HepG2 (cell line): ENCODE data around the gene ZNF225. TPM values are rescaled to one million over a fixed set of nuclear protein-coding genes. Genes with fewer than 3 reads are reported as not detected.
A peak's percentile ranks its signal among the peaks of the same experiment; 100 is the strongest.

Experiments used
- BHLHE40 ChIP-seq: IDR thresholded peaks from 2 replicates; pipeline ENCODE4 v1.6.1; 2011; ENCODE audit warnings: low read length, improper control_type of control experiment
- CBFB ChIP-seq: sonication (generic); formaldehyde crosslinking; IDR thresholded peaks from 2 replicates; pipeline ENCODE4 v1.4.0; 2020; ENCODE audit warnings: missing genetic modification reagents
- DNMT3B ChIP-seq: conservative IDR thresholded peaks from 2 replicates; pipeline ENCODE4 v1.6.1; 2016; ENCODE audit warnings: missing biosample characterization, control low read depth
- DRAP1 ChIP-seq: IDR thresholded peaks from 2 replicates; pipeline ENCODE4 v1.6.1; 2016; ENCODE audit warnings: missing genetic modification reagents, missing compliant biosample characterization
- GFI1 ChIP-seq: sonication (generic); formaldehyde crosslinking; IDR thresholded peaks from 2 replicates; pipeline ENCODE4 v1.5.0; 2020; ENCODE audit warnings: missing genetic modification reagents, mild to moderate bottlenecking, borderline replicate concordance
- HDAC2 ChIP-seq: sonication (generic); formaldehyde crosslinking; IDR thresholded peaks from 2 replicates; pipeline ENCODE4 v1.4.0; 2020; ENCODE audit warnings: missing genetic modification reagents
- HOXA3 ChIP-seq: sonication (generic); formaldehyde crosslinking; IDR thresholded peaks from 2 replicates; pipeline ENCODE4 v1.5.0; 2020; ENCODE audit warnings: missing genetic modification reagents
- HOXD1 ChIP-seq: sonication (generic); formaldehyde crosslinking; IDR thresholded peaks from 2 replicates; pipeline ENCODE4 v1.5.0; 2020; ENCODE audit warnings: missing genetic modification reagents
- MAFK ChIP-seq, 2 experiments: IDR thresholded peaks in 1 of 2; conservative IDR thresholded peaks in 1 of 2; 2 replicates each; pipeline ENCODE4 v1.6.1; 2011; ENCODE audit warnings: improper control_type of control experiment in 2 of 2, low read length in 2 of 2
- MEIS2 ChIP-seq: sonication (generic); formaldehyde crosslinking; IDR thresholded peaks from 2 replicates; pipeline ENCODE4 v1.9.0; 2021; ENCODE audit warnings: mild to moderate bottlenecking, missing genetic modification reagents
- MIXL1 ChIP-seq: IDR thresholded peaks from 2 replicates; pipeline ENCODE4 v1.6.1; 2016
- MYNN ChIP-seq: sonication (generic); formaldehyde crosslinking; IDR thresholded peaks from 2 replicates; pipeline ENCODE4 v1.4.0; 2020; ENCODE audit warnings: mild to moderate bottlenecking, low read depth, missing genetic modification reagents
- NAIF1 ChIP-seq: sonication (generic); formaldehyde crosslinking; IDR thresholded peaks from 2 replicates; pipeline ENCODE4 v1.5.0; 2020; ENCODE audit warnings: mild to moderate bottlenecking, missing genetic modification reagents, borderline replicate concordance
- NFYC ChIP-seq: IDR thresholded peaks from 2 replicates; pipeline ENCODE4 v1.6.1; 2016; ENCODE audit warnings: missing genetic modification reagents, missing compliant biosample characterization
- SMC3 ChIP-seq: IDR thresholded peaks from 2 replicates; pipeline ENCODE4 v1.6.1; 2011; ENCODE audit warnings: low read length, improper control_type of control experiment
- SP4 ChIP-seq: sonication (generic); formaldehyde crosslinking; IDR thresholded peaks from 2 replicates; pipeline ENCODE4 v1.8.1; 2023; ENCODE audit warnings: mild to moderate bottlenecking, missing genetic modification reagents
- SPEN ChIP-seq: sonication (generic); formaldehyde crosslinking; IDR thresholded peaks from 2 replicates; pipeline ENCODE4 v1.5.1; 2020; ENCODE audit warnings: low read depth, mild to moderate bottlenecking, missing genetic modification reagents
- TAF1 ChIP-seq: sonication (generic); formaldehyde crosslinking; IDR thresholded peaks from 2 replicates; pipeline ENCODE4 v1.4.0; 2020; ENCODE audit warnings: missing genetic modification reagents
- TGIF2 ChIP-seq: IDR thresholded peaks from 2 replicates; pipeline ENCODE4 v1.6.1; 2016; ENCODE audit warnings: control low read depth, missing compliant biosample characterization
- TIGD3 ChIP-seq: sonication (generic); formaldehyde crosslinking; IDR thresholded peaks from 2 replicates; pipeline ENCODE4 v1.5.1; 2020; ENCODE audit warnings: mild to moderate bottlenecking, missing genetic modification reagents, borderline replicate concordance
- ZNF101 ChIP-seq: sonication (generic); formaldehyde crosslinking; IDR thresholded peaks from 2 replicates; pipeline ENCODE4 v1.4.0; 2020; ENCODE audit warnings: mild to moderate bottlenecking, low read depth, missing genetic modification reagents, borderline replicate concordance
- ZNF275 ChIP-seq: sonication (generic); formaldehyde crosslinking; IDR thresholded peaks from 2 replicates; pipeline ENCODE4 v1.8.0; 2022; ENCODE audit warnings: missing genetic modification reagents, mild to moderate bottlenecking, inconsistent platforms, borderline replicate concordance
- ZNF333 ChIP-seq: sonication (generic); formaldehyde crosslinking; IDR thresholded peaks from 2 replicates; pipeline ENCODE4 v1.4.0; 2020; ENCODE audit warnings: mild to moderate bottlenecking, missing genetic modification reagents, borderline replicate concordance
- ZNF614 ChIP-seq: IDR thresholded peaks from 2 replicates; pipeline ENCODE4 v1.6.1; 2018; ENCODE audit warnings: missing biosample characterization, missing genetic modification reagents, inconsistent platforms, borderline replicate concordance
- ZSCAN29 ChIP-seq: sonication (generic); formaldehyde crosslinking; conservative IDR thresholded peaks from 2 replicates; pipeline ENCODE4 v1.4.0; 2020; ENCODE audit warnings: mild to moderate bottlenecking, missing genetic modification reagents
- ZSCAN9 ChIP-seq: IDR thresholded peaks from 2 replicates; pipeline ENCODE4 v1.6.1; 2016; ENCODE audit warnings: borderline replicate concordance
- polyA plus RNA-seq, 8 experiments: library from polyadenylated mRNA; depleted of rRNA in 3 of 8; stranded (reverse) in 7 of 8; unstranded in 1 of 8; fragments of >200 nt; fragmentation: Illumina TruSeq in 4 of 8; extraction: Trizol in 4 of 8; gene quantifications; 2 replicates each; pipeline versions ENCODE4 v1.2.1 to v1.2.3, GENCODE V29; 2011 to 2016; ENCODE audit warnings: low read depth in 4 of 8, missing spikeins in 1 of 8, mixed read lengths in 1 of 8; ENCODE audit not compliant: insufficient read depth in 1 of 8
- total RNA-seq, 5 experiments: library from RNA; depleted of rRNA; stranded (reverse); fragments of >200 nt; fragmentation: Illumina TruSeq; extraction: Trizol; gene quantifications; 2 replicates each; pipeline ENCODE4 v1.2.3, GENCODE V29; 2016; ENCODE audit warnings: low read depth in 1 of 5
- TF ChIP-seq, protein P1 (sequence below): sonication (generic); formaldehyde crosslinking; IDR thresholded peaks from 2 replicates; pipeline ENCODE4 v1.4.0; 2020; ENCODE audit warnings: mild to moderate bottlenecking, missing genetic modification reagents

The ZNF225 gene
- total and polyA plus RNA-seq, 2 of the 13 experiments (the other 11 are each of a cell fraction or from before 2014, with no cell fraction given), result 0.87 to 3.3 TPM

DNA sequence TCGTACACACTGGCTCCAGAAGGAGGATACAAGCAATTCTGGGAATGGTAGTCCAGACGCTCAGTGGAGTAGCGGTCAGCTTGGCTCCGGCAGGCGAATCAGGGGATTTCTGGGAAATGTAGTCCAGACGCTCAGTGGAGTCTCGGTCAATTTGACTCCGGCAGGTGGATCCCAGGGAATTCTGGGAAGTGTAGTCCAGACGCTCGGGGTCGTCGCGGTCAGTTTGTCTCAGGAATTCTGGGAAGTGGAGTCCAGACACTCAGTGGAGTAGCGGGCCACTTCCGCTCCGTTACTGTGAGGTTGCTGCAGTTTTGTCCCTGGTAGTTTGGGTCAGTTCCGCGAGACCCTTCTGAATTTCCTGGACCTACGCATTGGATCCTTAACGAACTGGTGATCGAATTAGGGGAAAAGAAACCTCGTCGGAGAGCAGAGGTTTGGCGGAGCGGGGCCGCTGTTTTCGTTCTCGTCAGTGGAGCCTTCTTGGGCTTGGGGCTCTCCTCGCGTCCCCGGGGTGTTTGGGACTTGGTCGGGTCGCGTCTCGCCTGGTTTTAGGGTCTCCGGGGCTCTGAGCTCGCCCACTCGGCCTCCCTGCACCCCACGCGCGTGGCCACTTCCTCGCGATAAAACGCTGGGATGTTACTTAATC is at the start of gene ZNF225 (continued):
- TF ChIP-seq, protein P1, sequence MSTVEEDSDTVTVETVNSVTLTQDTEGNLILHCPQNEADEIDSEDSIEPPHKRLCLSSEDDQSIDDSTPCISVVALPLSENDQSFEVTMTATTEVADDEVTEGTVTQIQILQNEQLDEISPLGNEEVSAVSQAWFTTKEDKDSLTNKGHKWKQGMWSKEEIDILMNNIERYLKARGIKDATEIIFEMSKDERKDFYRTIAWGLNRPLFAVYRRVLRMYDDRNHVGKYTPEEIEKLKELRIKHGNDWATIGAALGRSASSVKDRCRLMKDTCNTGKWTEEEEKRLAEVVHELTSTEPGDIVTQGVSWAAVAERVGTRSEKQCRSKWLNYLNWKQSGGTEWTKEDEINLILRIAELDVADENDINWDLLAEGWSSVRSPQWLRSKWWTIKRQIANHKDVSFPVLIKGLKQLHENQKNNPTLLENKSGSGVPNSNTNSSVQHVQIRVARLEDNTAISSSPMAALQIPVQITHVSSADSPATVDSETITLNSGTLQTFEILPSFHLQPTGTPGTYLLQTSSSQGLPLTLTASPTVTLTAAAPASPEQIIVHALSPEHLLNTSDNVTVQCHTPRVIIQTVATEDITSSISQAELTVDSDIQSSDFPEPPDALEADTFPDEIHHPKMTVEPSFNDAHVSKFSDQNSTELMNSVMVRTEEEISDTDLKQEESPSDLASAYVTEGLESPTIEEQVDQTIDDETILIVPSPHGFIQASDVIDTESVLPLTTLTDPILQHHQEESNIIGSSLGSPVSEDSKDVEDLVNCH, result no peak
- TF ChIP-seq NFYC (CRISPR knock-in tag) (peak; percentile 75), ZNF333 (CRISPR knock-in tag) (no peak), ZSCAN9 (CRISPR knock-in tag) (peak; percentile 26; the same call in 1 of the 2 replicates), ZNF614 (CRISPR knock-in tag) (no peak), NAIF1 (CRISPR knock-in tag) (no peak), SP4 (CRISPR knock-in tag) (peak; percentile 65), ZNF275 (CRISPR knock-in tag) (peak; percentile 43; the same call in 1 of the 2 replicates), ZSCAN29 (CRISPR knock-in tag) (peak; percentile 47; the same call in 1 of the 2 replicates), DNMT3B (CRISPR knock-in tag) (no peak), MEIS2 (0 out of 2 replicates have a peak, but pooled peaks have one; percentile 27), SPEN (CRISPR knock-in tag) (peak; percentile 84; the same call in 1 of the 2 replicates), HOXD1 (CRISPR knock-in tag) (no peak), BHLHE40 (peak; percentile 9; the same call in 1 of the 2 replicates), TAF1 (peak; percentile 59), MIXL1 (CRISPR knock-in tag) (peak; percentile 74), DRAP1 (CRISPR knock-in tag) (peak; percentile 40), CBFB (CRISPR knock-in tag) (0 out of 2 replicates have a peak, but pooled peaks have one; percentile 49), HDAC2 (CRISPR knock-in tag) (no peak), HOXA3 (CRISPR knock-in tag) (peak; percentile 84; the same call in 1 of the 2 replicates), ZNF101 (CRISPR knock-in tag) (no peak), MYNN (no peak), TIGD3 (no peak), MAFK (conservative IDR thresholded peaks at IDR 0.05 in 1 of 2, IDR thresholded peaks at IDR 0.05 in 1 of 2; ENCODE audit: low read length in 2 of 2) (no peak), TGIF2 (CRISPR knock-in tag) (0 out of 2 replicates have a peak, but pooled peaks have one; percentile 60), GFI1 (no peak; the same call in 1 of the 2 replicates), SMC3 (peak; percentile 17; the same call in 1 of the 2 replicates)
